Coronary artery (tissue), 2 donors: ENCODE measurements around the gene RIT2.
"Not testable (repeated sequence)": the region's sequence is repeated elsewhere in the genome, so short reads cannot be mapped to it uniquely, and the experiment has no call there.

Source experiments
- DNase-seq: peaks from one replicate; pipeline ENCODE4 v3.0.0-alpha.2; 2017; ENCODE audit warnings: low spot score
- H3K27ac ChIP-seq, 2 donors: fragments of 200-600 bp; sonication (generic); one replicate each; pipeline ENCODE4 v1.5.1; 2016 to 2019
- H3K4me3 ChIP-seq: fragments of 200-600 bp; sonication (generic); 2 replicates; pipeline ENCODE4 v1.5.1; 2016; ENCODE audit warnings: mild to moderate bottlenecking, moderate library complexity
- CTCF ChIP-seq: fragments of 200-600 bp; sonication (generic); IDR thresholded peaks from one replicate; pipeline ENCODE4 v1.5.1; 2019; ENCODE audit warnings: antibody characterized with exemption

The RIT2 gene

GRCh38 chr18:42745931-42746330 lies 369.6 kb downstream of the RIT2 start:
- Histone ChIP-seq H3K27ac (no peak overlapping the region), H3K4me3 (no peak overlapping the region)
- no peak for TF ChIP-seq CTCF
- no peak for DNase-seq

GRCh38 chr18:42745171-42745570 lies 370.3 kb downstream of the RIT2 start:
- Histone ChIP-seq H3K4me3 (no peak overlapping the region), H3K27ac (no peak overlapping the region)
- no peak for DNase-seq
- TF ChIP-seq CTCF, result no peak

GRCh38 chr18:42743373-42744138 lies 371.9 kb downstream of the RIT2 start:
- no peak overlapping the region for H3K27ac ChIP-seq
- TF ChIP-seq CTCF, result no peak
- DNase-seq, result no peak
- no peak overlapping the region for H3K4me3 ChIP-seq

- no peak for DNase-seq
- H3K4me3 ChIP-seq, result no peak overlapping the region
- no peak for TF ChIP-seq CTCF
- H3K27ac ChIP-seq, result no peak overlapping the region
These were observed 372.5 kb downstream of the RIT2 start for GRCh38 chr18:42742969-42743368.

- no peak overlapping the region for H3K27ac ChIP-seq
- DNase-seq, result no peak
- no peak for TF ChIP-seq CTCF
- H3K4me3 ChIP-seq, result no peak overlapping the region
These were observed 373.0 kb downstream of the RIT2 start for GRCh38 chr18:42742474-42742873.

- not testable (repeated sequence) for DNase-seq, H3K4me3 ChIP-seq, H3K27ac ChIP-seq
These were observed 373.6 kb downstream of the RIT2 start for GRCh38 chr18:42741805-42742347.

GRCh38 chr18:42741299-42741698 lies 374.2 kb downstream of the RIT2 start:
- not testable (repeated sequence) for H3K27ac ChIP-seq

GRCh38 chr18:42736074-42736473 lies 379.4 kb downstream of the RIT2 start:
- H3K27ac ChIP-seq, result no peak overlapping the region
- TF ChIP-seq CTCF, result no peak
- no peak overlapping the region for H3K4me3 ChIP-seq
- no peak for DNase-seq

More at GRCh38 chr18:42741299-42741698, 374.2 kb downstream of the RIT2 start:
- H3K4me3 ChIP-seq, DNase-seq: not testable (repeated sequence)
